HEK293T (cell line): ENCODE measurements around the gene TSHR.

Source experiments
- BHLHE40 ChIP-seq: fragments of 450-650 bp; IDR thresholded peaks from 2 replicates; pipeline ENCODE4 v1.6.1; 2016; ENCODE audit warnings: mild to moderate bottlenecking, moderate library complexity, borderline replicate concordance
- FOXM1 ChIP-seq: fragments of 450-650 bp; IDR thresholded peaks from 2 replicates; pipeline ENCODE4 v1.6.1; 2017; ENCODE audit warnings: mild to moderate bottlenecking, borderline replicate concordance
- HDGF ChIP-seq: fragments of 450-650 bp; IDR thresholded peaks from 2 replicates; pipeline ENCODE4 v1.6.1; 2017; ENCODE audit warnings: antibody characterized with exemption, borderline replicate concordance
- NFRKB ChIP-seq: fragments of 450-650 bp; IDR thresholded peaks from 2 replicates; pipeline ENCODE4 v1.6.1; 2016; ENCODE audit warnings: mild to moderate bottlenecking, moderate library complexity
- SP1 ChIP-seq: fragments of 450-650 bp; IDR thresholded peaks from 2 replicates; pipeline ENCODE4 v1.6.1; 2017
- TF ChIP-seq, protein P1 (sequence below): fragments of 450-650 bp; IDR thresholded peaks from 2 replicates; pipeline ENCODE4 v1.6.1; 2016

DNA sequence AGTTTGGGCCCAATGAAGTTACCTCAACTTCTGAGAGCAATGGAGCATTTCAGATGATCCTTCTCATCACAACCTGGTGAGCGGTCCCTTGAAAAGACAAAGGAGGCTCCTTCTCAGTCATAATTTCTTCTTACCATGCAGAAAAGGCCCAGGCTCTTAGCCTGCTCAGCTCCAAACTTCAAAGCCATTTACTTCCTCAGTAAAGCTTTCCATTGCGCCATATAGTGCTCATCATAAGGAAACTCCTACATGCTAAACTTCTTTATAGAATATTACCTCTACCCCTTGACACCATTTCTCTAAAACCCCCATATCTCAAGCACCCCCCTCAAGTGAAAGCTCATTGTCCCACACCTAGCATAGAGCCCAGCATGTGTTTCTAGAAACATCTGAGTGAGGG lies 138.2 kb downstream of the TSHR start:
- TF ChIP-seq, protein P1, sequence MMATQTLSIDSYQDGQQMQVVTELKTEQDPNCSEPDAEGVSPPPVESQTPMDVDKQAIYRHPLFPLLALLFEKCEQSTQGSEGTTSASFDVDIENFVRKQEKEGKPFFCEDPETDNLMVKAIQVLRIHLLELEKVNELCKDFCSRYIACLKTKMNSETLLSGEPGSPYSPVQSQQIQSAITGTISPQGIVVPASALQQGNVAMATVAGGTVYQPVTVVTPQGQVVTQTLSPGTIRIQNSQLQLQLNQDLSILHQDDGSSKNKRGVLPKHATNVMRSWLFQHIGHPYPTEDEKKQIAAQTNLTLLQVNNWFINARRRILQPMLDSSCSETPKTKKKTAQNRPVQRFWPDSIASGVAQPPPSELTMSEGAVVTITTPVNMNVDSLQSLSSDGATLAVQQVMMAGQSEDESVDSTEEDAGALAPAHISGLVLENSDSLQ = no peak
- TF ChIP-seq BHLHE40 = no peak
- no peak for TF ChIP-seq SP1
- no peak for TF ChIP-seq FOXM1
- TF ChIP-seq NFRKB = no peak
- TF ChIP-seq HDGF = no peak
